Endothelial cell of umbilical vein (primary cell): ENCODE results near the gene GPR137. TPM values are rescaled to one million over a fixed set of nuclear protein-coding genes. Genes with fewer than 3 reads are reported as not detected.

Experiments
- BruUV-seq: library from RNA; stranded (reverse); fragments of 400-500 nt; replicated peaks from 2 replicates; lab custom pipeline; 2021; lab: Mats Ljungman, UMichigan
- CTCF ChIA-PET: fragments of 300-600, 350-600 bp; sonication (Branson Sonifier 250); formaldehyde crosslinking; loops from one replicate; lab custom pipeline; 2021; ENCODE audit warnings: antibody characterized with exemption, inconsistent platforms; lab: Charles Lee
- POLR2A ChIA-PET: fragments of 300-600, 350-600 bp; sonication (Branson Sonifier 250); formaldehyde crosslinking; loops from one replicate; lab custom pipeline; 2021; ENCODE audit warnings: antibody characterized with exemption, inconsistent platforms; lab: Charles Lee
- DNase-seq: peaks from one replicate; pipeline ENCODE4 v3.0.0-alpha.2; 2011; ENCODE audit warnings: low read depth, low spot score
- FAIRE-seq: peaks from 2 replicates; lab custom pipeline; 2011; peaks lifted over from hg19 to GRCh38; lab: Jason Lieb, UNC
- H2AFZ ChIP-seq: 2 replicates; pipeline ENCODE4 v1.6.0; 2012; ENCODE audit warnings: low read depth, low read length, control low read depth, inconsistent platforms
- H3K27ac ChIP-seq: 2 replicates; pipeline ENCODE4 v1.5.1; 2011; ENCODE audit warnings: low read depth, mild to moderate bottlenecking, control low read depth, low read length, moderate library complexity; ENCODE audit not compliant: insufficient read depth
- H3K27me3 ChIP-seq, 2 experiments: 2 replicates each; pipeline versions ENCODE4 v1.6.0 to v1.6.1; 2011; ENCODE audit warnings: low read length in 2 of 2, mixed read lengths in 1 of 2; ENCODE audit not compliant: control insufficient read depth in 2 of 2, insufficient read depth in 2 of 2
- H3K36me3 ChIP-seq, 2 experiments: 2 replicates in 1 of 2; 3 replicates in 1 of 2; pipeline ENCODE4 v1.5.1; 2011; ENCODE audit warnings: low read length in 2 of 2, mild to moderate bottlenecking in 1 of 2, moderate library complexity in 1 of 2; ENCODE audit not compliant: control insufficient read depth in 2 of 2, insufficient read depth in 2 of 2; ENCODE audit errors: extremely low read depth in 1 of 2
- H3K4me1 ChIP-seq: 3 replicates; pipeline ENCODE4 v1.5.1; 2011; ENCODE audit warnings: mild to moderate bottlenecking, low read length; ENCODE audit not compliant: control insufficient read depth, insufficient read depth; ENCODE audit errors: extremely low read depth
- H3K4me2 ChIP-seq: 2 replicates; pipeline ENCODE4 v1.6.1; 2011; ENCODE audit warnings: low read length, control low read depth, mixed read lengths; ENCODE audit not compliant: insufficient read depth
- H3K4me3 ChIP-seq, 3 experiments: fragments of 200-600 bp in 1 of 3; sonication (generic), shearing (Covaris generic) in 1 of 3; replicated peaks in 1 of 3; 2 replicates each; pipeline ENCODE4 v1.5.1; 2011 to 2016; ENCODE audit warnings: control low read depth in 3 of 3, low read length in 3 of 3, mild to moderate bottlenecking in 2 of 3, inconsistent platforms in 1 of 3, low read depth in 1 of 3, moderate library complexity in 1 of 3; ENCODE audit not compliant: insufficient read depth in 1 of 3
- H3K79me2 ChIP-seq: 2 replicates; pipeline ENCODE4 v1.6.0; 2012; ENCODE audit warnings: low read length, inconsistent platforms; ENCODE audit not compliant: control insufficient read depth, insufficient read depth
- H3K9ac ChIP-seq: replicated peaks from 2 replicates; pipeline ENCODE3; 2011; ENCODE audit warnings: low read length, control low read depth; ENCODE audit not compliant: insufficient read depth; ENCODE audit errors: extremely low read depth
- H3K9me1 ChIP-seq: replicated peaks from 3 replicates; pipeline ENCODE4 v1.6.0; 2011; ENCODE audit warnings: mild to moderate bottlenecking, low read length; ENCODE audit not compliant: control insufficient read depth, insufficient read depth; ENCODE audit errors: extremely low read depth
- H3K9me3 ChIP-seq: replicated peaks from 2 replicates; pipeline ENCODE4 v1.5.1; 2012; ENCODE audit warnings: low read length, inconsistent platforms; ENCODE audit not compliant: control insufficient read depth, insufficient read depth
- H4K20me1 ChIP-seq: replicated peaks from 2 replicates; pipeline ENCODE3; 2011; ENCODE audit warnings: mild to moderate bottlenecking, low read length; ENCODE audit not compliant: control insufficient read depth, insufficient read depth; ENCODE audit errors: extremely low read depth
- EZH2 ChIP-seq: IDR thresholded peaks from 2 replicates; pipeline ENCODE4 v1.6.1; 2012; ENCODE audit warnings: borderline replicate concordance, low read depth, mild to moderate bottlenecking, moderate library complexity, low read length, inconsistent platforms; ENCODE audit not compliant: severe bottlenecking
- FOS ChIP-seq: IDR thresholded peaks from 2 replicates; pipeline ENCODE4 v1.6.1; 2011; ENCODE audit warnings: mild to moderate bottlenecking, low read length, moderate library complexity, borderline replicate concordance; ENCODE audit not compliant: insufficient read depth
- JUN ChIP-seq: IDR thresholded peaks from 2 replicates; pipeline ENCODE4 v1.6.1; 2011; ENCODE audit warnings: borderline replicate concordance, low read depth; ENCODE audit not compliant: insufficient read length, insufficient read depth
- MAX ChIP-seq: IDR thresholded peaks from 2 replicates; pipeline ENCODE4 v1.6.1; 2011; ENCODE audit not compliant: insufficient read depth, insufficient read length
- POLR2A ChIP-seq: IDR thresholded peaks from 2 replicates; pipeline ENCODE4 v1.6.1; 2012; ENCODE audit warnings: low read depth, mild to moderate bottlenecking, control low read depth, low read length
- POLR2AphosphoS5 ChIP-seq: IDR thresholded peaks from 2 replicates; pipeline ENCODE4 v1.6.1; 2012; ENCODE audit warnings: low read depth, mild to moderate bottlenecking, control low read depth, low read length, moderate library complexity; ENCODE audit not compliant: insufficient read depth
- dilution Hi-C: fragments of 300-500 bp; cut with MboI; formaldehyde crosslinking; loops from one replicate; pipeline ENCODE4 v1.15.0; 2019; ENCODE audit warnings: low sequenced_read_pairs; ENCODE audit not compliant: extremely low pct_ligation_motif_present
- intact Hi-C: fragments of 100-400 bp; cut with micrococcal nuclease; formaldehyde crosslinking; loops from one replicate; pipeline ENCODE4 v1.10.0; 2022
- polyA plus RNA-seq, 4 experiments: library from polyadenylated mRNA; depleted of rRNA in 3 of 4; stranded (reverse) in 3 of 4; unstranded in 1 of 4; fragments of >200 nt; gene quantifications; 2 replicates each; pipeline versions ENCODE4 v1.2.1 to v1.2.3, GENCODE V29; 2011 to 2012; ENCODE audit warnings: missing spikeins in 1 of 4
- total RNA-seq: library from RNA; stranded (reverse); gene quantifications from 2 replicates; pipeline ENCODE4 v1.2.3, GENCODE V29; 2021
- TF ChIP-seq, protein P1 (sequence below), 2 donors: IDR thresholded peaks; 1 replicate in 1 of 2; 2 replicates in 1 of 2; pipeline ENCODE4 v1.5.1; 2011; ENCODE audit warnings: low read length in 2 of 2, mild to moderate bottlenecking in 2 of 2, moderate library complexity in 2 of 2, control low read depth in 1 of 2, inconsistent platforms in 1 of 2, low read depth in 1 of 2; ENCODE audit not compliant: insufficient read depth in 1 of 2; ENCODE audit errors: extremely low read depth in 1 of 2

The GPR137 gene
- total and polyA plus RNA-seq, 2 donors (not counting 3 experiments of a cell fraction or from before 2014, with no cell fraction given), result 40.9 to 42.5 TPM

DNA sequence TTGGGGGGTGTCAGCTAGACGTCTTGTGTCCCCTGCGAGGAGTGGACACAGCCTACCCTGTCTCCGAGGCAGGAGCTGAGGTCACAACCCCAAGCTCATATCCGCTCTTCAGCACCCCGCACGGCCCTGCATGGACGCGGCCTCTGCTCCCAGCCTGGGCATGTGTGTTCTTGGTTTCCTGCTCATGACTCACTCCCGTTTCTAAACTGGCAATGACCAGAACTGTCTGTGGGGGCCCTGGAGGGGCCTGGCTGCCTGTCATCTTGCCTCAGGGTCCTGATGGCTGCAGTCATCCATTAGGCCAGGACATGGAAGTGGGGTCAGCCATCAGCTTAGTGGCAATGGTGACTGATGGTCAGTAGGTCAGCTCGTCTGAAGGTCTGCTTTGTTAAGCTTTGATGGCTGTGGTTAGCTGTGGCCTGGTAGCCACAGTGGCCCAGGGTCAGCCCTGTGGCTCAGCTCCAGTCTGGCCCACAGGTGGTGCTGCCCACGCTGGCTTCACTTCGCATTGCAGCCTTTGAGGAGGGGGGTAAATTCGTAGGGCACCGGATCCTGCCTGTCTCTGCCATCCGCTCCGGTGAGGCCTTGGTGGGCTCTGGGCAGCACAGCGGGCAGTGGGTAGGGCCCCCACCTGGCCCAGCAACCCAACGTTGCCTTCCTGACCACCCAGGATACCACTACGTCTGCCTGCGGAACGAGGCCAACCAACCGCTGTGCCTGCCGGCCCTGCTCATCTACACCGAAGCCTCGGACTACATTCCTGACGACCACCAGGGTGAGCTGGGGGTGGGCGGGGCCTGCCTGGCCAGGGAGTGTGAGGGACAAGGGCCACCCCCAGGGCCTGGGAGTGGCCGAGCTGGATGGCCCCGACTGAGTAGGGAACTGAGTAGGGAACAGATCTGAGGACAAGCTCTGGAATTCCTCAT lies 22.4 kb upstream of the GPR137 start:
- DNase-seq, result peak; percentile 85
- CTCF ChIA-PET, result interaction anchor here (0.6 to 2.7 kb wide), 10 partner anchors 8 to 92 kb away, joined by 3 to 24 read pairs (median 4); partner anchors contain the start of genes CATSPERZ and PLCB3
- Histone ChIP-seq H3K9ac (peak overlapping the region; percentile 31), H4K20me1 (no peaks in the 10 kb centered on the region), H3K4me3 (no peak overlapping the region), H3K27me3 (no peaks in the 10 kb centered on the region), H3K9me1 (no peaks in the 10 kb centered on the region), H2AFZ (no peak overlapping the region), H3K4me2 (peak overlapping the region; percentile 38), H3K36me3 (peaks cover 16 to 38% of the 10 kb centered on the region in 2 experiments), H3K27ac (peak overlapping the region; percentile 83), H3K9me3 (no peaks in the 10 kb centered on the region), H3K79me2 (no peaks in the 10 kb centered on the region), H3K4me1 (peaks cover 35% of the 10 kb centered on the region)
- TF ChIP-seq, protein P1, sequence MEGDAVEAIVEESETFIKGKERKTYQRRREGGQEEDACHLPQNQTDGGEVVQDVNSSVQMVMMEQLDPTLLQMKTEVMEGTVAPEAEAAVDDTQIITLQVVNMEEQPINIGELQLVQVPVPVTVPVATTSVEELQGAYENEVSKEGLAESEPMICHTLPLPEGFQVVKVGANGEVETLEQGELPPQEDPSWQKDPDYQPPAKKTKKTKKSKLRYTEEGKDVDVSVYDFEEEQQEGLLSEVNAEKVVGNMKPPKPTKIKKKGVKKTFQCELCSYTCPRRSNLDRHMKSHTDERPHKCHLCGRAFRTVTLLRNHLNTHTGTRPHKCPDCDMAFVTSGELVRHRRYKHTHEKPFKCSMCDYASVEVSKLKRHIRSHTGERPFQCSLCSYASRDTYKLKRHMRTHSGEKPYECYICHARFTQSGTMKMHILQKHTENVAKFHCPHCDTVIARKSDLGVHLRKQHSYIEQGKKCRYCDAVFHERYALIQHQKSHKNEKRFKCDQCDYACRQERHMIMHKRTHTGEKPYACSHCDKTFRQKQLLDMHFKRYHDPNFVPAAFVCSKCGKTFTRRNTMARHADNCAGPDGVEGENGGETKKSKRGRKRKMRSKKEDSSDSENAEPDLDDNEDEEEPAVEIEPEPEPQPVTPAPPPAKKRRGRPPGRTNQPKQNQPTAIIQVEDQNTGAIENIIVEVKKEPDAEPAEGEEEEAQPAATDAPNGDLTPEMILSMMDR (IDR thresholded peaks at IDR 0.05; ENCODE audit: extremely low read depth in 1 of 2, insufficient read depth in 1 of 2, low read depth in 1 of 2, low read length in 2 of 2), result no peak
- TF ChIP-seq JUN (peak; percentile 66), POLR2A (peak; percentile 56), MAX (peak; percentile 47), FOS (peak; percentile 80), POLR2AphosphoS5 (peak; percentile 77), EZH2 (no peak)
- dilution Hi-C loops, result no loop called here
- intact Hi-C loops, result loop anchor here (1.0 kb wide), 1 partner anchor 12 kb away; the partner anchor contains the start of gene PLCB3
- peak; percentile 98 for FAIRE-seq
- no TSS peak for BruUV-seq
- POLR2A ChIA-PET, result interaction anchor here (0.7 kb wide), 1 partner anchor 16 kb away, joined by 4 read pairs; the partner anchor contains the start of gene PPP1R14B
